ENCODE measurements around the gene FBXL20.

The FBXL20 gene

DNA sequence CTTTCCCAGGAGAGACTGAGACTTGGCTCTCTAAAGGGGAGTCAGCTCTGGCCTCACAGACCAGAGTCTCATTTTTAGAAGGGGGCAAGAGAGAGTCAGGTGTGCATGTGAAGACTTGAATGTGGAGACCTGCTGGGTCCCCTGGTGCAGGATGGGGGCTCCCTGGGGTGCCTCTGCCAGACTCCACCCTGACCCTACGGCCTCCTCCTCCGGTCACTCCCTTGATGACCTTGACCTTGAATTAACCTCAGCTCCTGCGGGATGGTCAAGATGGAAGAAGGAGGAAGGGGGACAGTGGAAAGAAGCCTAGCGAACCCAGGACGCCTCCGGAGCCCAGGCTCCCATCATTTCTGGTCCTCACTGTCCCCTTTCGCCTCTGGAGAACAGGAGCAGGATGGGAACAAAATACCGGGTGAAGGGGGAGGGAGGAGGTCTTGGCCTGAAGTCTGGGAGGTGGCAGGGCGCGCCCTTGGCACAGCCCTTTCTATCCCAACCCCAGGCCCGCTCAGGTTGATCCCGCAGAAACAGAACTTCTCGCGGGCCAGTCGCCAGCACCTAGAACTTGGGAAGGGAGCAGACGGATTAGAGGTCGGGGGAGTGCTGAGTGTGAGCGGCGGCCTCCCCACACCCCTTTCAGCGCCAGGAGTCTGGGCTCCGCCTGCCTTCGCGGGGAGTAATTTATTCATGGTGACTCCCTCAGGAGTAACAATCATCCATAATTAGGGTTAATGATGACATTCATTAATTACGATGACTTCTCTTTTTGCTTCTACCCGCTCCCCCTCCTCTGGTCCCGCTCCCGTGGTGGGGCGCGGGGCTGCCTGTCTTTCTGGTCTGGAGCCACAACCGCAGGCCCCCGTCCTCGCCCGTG is 177.3 kb downstream of the FBXL20 start:
- TF ChIP-seq CTCF (conservative IDR thresholded peaks at IDR 0.05; ENCODE audit: low read depth) = no peak
- ChIA-PET CTCF (no interaction called here), POLR2A (ENCODE audit: low non-redundant PET) (interaction anchor here (0.7 kb wide), 1 partner anchor 13 kb away, joined by 4 read pairs; no protein-coding TSS in a partner anchor)
- DNase-seq (ENCODE audit: low spot score) = no peak
- no peak overlapping the region for H3K27ac ChIP-seq

- CTCF ChIA-PET = interaction anchor here (0.6 to 0.8 kb wide), 4 partner anchors 9 to 129 kb away, joined by 3 to 5 read pairs (median 3); no protein-coding TSS in a partner anchor
- TF ChIP-seq CTCF (conservative IDR thresholded peaks at IDR 0.05; ENCODE audit: low read depth) = no peak
- POLR2A ChIA-PET (ENCODE audit: low non-redundant PET) = interaction anchor here (0.7 kb wide), 1 partner anchor 14 kb away, joined by 4 read pairs; no protein-coding TSS in a partner anchor
- no peak overlapping the region; the same call in 1 of the 2 replicates for H3K27ac ChIP-seq
- no peak for DNase-seq (ENCODE audit: low spot score)
These were observed 178.3 kb downstream of the FBXL20 start for GRCh38 chr17:39222866-39223834.

DNA sequence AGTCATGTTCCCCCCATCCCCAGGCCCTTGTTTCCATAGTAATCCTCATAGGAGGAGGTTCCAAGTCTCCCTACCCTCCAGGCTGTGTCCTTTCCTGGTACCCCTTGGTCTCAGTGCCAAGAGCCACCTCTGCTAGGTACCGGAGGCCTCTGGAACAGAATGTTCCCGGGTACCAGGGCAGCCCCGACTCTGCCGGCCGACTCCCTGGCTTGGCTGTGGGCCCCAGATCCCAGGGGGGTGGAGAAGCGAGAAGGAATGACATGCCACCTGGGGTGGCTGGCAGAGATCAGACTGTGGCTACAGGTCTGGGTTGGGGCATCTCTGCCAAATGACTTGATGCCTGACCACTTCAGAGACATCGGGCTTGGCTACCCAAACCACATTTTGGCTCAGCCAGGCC is 179.3 kb downstream of the FBXL20 start:
- ChIA-PET CTCF (interaction anchor here (0.6 kb wide), 1 partner anchor 20 kb away, joined by 3 read pairs; no protein-coding TSS in a partner anchor), POLR2A (ENCODE audit: low non-redundant PET) (no interaction called here)
- TF ChIP-seq CTCF (conservative IDR thresholded peaks at IDR 0.05; ENCODE audit: low read depth) = no peak
- DNase-seq (ENCODE audit: low spot score) = no peak
- H3K27ac ChIP-seq = no peak overlapping the region; the same call in 1 of the 2 replicates

DNA sequence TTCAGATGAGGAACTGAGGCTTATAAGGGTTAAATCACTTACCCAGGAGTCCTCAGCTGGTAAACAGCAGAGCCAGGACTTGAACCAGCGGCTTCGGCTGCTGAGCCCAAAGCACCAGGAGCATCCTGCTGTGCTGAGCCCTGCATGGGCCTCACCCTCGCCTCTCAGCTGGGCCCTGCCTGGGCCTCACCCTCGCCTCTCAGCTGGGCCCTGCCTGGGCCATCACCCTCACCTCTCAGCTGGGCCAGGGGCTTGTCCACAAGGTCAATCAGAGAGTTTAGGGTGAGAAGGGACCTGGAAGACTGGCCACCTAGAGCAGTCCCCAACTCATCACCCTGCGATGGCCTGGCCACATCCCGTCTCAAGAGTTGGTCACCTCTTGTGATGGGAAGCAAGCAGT is 179.9 kb downstream of the FBXL20 start:
- TF ChIP-seq CTCF (conservative IDR thresholded peaks at IDR 0.05; ENCODE audit: low read depth) = no peak
- DNase-seq (ENCODE audit: low spot score) = no peak
- CTCF ChIA-PET = no interaction called here
- no peak overlapping the region; the same call in 1 of the 2 replicates for H3K27ac ChIP-seq
- POLR2A ChIA-PET (ENCODE audit: low non-redundant PET) = no interaction called here

DNA sequence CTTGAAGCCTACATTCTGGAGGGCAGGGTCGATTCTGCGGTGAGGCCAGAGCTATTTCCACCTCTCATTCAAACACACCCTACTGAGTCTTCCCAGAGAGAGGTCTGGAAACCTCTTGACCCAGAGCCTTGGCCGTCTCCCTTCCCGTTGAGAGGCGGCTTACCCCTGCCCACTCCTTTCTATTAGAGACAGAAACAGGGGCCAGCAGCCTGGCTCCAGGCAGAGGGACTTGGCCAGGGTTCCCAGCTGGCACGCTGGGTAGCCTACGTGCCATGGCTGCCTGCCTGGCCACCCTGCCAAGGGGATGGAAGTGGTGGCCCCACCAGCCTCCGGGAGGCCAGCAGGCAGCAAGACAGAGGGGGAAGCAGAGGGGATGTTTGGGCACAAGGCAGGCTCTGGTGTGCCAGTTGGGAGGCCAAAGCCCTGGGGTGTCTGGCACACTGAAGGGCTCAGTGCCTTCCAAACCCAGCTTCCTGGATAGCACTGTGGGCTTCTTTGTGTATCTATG is 181.7 kb downstream of the FBXL20 start:
- H3K27ac ChIP-seq = no peak overlapping the region
- no peak for TF ChIP-seq CTCF (conservative IDR thresholded peaks at IDR 0.05; ENCODE audit: low read depth)
- ChIA-PET POLR2A (ENCODE audit: low non-redundant PET) (no interaction called here), CTCF (no interaction called here)
- DNase-seq (ENCODE audit: low spot score) = no peak

GRCh38 chr17:39218906-39219305 is 182.5 kb downstream of the FBXL20 start:
- H3K27ac ChIP-seq = no peak overlapping the region
- ChIA-PET CTCF (interaction anchor here (0.5 to 0.7 kb wide), 4 partner anchors 25 to 246 kb away, joined by 3 to 4 read pairs (median 4); no protein-coding TSS in a partner anchor), POLR2A (ENCODE audit: low non-redundant PET) (no interaction called here)
- TF ChIP-seq CTCF (conservative IDR thresholded peaks at IDR 0.05; ENCODE audit: low read depth) = no peak
- no peak for DNase-seq (ENCODE audit: low spot score)
